PFSK-1 (cell line): ENCODE data around the gene INTS6.

ENCODE experiments used
- FOXP2 ChIP-seq: optimal IDR thresholded peaks from 2 replicates; pipeline ENCODE3; 2011; ENCODE audit warnings: borderline replicate concordance, control low read depth, inconsistent platforms; ENCODE audit not compliant: insufficient read depth; ENCODE audit errors: extremely low read length, extremely low read depth
- POLR2AphosphoS5 ChIP-seq: IDR thresholded peaks from 2 replicates; pipeline ENCODE4 v1.6.1; 2012; ENCODE audit warnings: low read depth, mild to moderate bottlenecking, control low read depth, low read length, moderate library complexity
- SIN3A ChIP-seq: IDR thresholded peaks from 2 replicates; pipeline ENCODE4 v1.6.1; 2012; ENCODE audit warnings: mild to moderate bottlenecking, low read length, moderate library complexity, borderline replicate concordance; ENCODE audit not compliant: insufficient read depth
- TAF1 ChIP-seq: IDR thresholded peaks from 2 replicates; pipeline ENCODE4 v1.6.1; 2012; ENCODE audit warnings: low read length, control low read depth, borderline replicate concordance; ENCODE audit not compliant: insufficient read depth
- TF ChIP-seq, protein P1 (sequence below), 2 experiments: IDR thresholded peaks; 2 replicates each; pipeline versions ENCODE4 v1.6.1 to v1.8.0; 2011 to 2012; ENCODE audit warnings: low read depth in 2 of 2, low read length in 2 of 2, control low read depth in 1 of 2, inconsistent platforms in 1 of 2, mild to moderate bottlenecking in 1 of 2, moderate library complexity in 1 of 2; ENCODE audit not compliant: insufficient read depth in 1 of 2

Gene INTS6

DNA sequence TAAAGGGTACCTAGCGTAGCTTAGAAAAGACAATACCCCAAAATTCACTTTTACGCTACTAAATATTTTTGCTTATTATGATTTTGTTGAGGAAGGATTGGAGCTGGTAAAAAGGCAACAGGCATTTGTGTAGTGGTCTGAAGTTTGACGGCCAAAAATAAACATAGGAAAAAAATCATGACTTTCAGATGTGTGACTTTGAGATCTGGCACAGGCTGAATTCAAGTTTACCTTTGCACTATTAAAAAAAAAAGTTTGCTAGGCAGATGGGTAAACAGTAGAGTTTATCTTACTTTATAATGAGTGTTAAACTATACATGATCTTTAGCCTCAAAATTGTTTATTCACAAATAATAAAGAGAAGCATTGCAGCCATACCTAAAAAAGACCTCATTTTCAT is 24.3 kb upstream of the INTS6 start:
- TF ChIP-seq SIN3A (no peak), FOXP2 (no peak), TAF1 (no peak)

DNA sequence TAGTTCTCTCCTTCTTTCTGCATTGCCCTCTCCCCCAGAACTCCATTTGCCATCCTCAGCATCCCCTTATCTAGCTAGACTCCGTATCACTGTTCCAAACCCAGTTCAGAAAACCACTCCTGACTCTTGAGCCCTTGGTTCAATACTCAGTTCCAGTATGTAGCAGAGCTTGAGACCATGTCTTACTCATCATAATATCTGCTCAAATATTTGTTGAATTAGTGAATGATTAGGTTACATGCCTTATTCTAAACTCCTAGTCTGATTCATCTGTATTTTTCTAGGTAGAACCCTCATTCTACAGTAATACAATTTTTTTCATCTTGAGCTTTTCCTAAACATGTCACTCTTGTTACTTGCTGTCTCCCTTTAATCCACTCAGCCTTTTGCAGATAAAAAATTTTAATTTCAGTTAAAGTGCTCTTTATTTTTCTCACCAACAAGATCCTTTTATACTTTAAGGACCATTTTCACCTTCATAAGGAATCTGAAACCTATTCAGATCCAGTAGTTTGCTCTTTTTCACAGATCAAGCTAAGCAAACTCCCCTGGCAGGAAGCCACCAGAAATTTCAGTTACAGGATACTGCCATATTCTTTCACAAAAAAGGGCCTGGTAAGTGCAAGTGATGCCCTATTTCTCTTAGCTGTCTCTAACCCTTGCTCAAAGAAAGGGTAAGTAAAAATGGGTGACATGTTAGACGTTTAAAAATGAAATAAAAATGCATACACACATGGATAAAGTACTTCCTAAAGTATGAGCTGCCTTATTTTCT is 23.1 kb upstream of the INTS6 start:
- no peak for TF ChIP-seq FOXP2
- TF ChIP-seq POLR2AphosphoS5 = no peak

DNA sequence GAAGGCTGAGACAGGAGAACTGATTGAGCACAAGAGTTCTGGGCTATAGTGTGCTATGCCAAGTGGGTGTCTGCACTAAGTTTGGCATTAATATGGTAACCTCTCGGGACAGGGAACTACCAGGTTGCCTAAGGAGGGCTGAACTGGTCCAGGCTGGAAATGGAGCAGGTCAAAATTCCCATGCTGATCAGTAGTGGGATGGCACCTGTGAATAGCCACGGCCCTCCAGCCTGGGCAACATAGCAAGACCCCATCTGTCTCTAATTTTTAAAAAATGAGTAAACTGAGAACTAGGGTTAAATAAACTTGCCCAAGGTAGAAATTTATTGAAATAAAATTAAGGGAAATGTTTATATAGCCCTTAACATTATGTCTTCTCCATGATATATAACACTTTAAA is 17.0 kb upstream of the INTS6 start:
- TF ChIP-seq TAF1 = no peak
- no peak for TF ChIP-seq FOXP2
- no peak for TF ChIP-seq SIN3A
- TF ChIP-seq, protein P1, sequence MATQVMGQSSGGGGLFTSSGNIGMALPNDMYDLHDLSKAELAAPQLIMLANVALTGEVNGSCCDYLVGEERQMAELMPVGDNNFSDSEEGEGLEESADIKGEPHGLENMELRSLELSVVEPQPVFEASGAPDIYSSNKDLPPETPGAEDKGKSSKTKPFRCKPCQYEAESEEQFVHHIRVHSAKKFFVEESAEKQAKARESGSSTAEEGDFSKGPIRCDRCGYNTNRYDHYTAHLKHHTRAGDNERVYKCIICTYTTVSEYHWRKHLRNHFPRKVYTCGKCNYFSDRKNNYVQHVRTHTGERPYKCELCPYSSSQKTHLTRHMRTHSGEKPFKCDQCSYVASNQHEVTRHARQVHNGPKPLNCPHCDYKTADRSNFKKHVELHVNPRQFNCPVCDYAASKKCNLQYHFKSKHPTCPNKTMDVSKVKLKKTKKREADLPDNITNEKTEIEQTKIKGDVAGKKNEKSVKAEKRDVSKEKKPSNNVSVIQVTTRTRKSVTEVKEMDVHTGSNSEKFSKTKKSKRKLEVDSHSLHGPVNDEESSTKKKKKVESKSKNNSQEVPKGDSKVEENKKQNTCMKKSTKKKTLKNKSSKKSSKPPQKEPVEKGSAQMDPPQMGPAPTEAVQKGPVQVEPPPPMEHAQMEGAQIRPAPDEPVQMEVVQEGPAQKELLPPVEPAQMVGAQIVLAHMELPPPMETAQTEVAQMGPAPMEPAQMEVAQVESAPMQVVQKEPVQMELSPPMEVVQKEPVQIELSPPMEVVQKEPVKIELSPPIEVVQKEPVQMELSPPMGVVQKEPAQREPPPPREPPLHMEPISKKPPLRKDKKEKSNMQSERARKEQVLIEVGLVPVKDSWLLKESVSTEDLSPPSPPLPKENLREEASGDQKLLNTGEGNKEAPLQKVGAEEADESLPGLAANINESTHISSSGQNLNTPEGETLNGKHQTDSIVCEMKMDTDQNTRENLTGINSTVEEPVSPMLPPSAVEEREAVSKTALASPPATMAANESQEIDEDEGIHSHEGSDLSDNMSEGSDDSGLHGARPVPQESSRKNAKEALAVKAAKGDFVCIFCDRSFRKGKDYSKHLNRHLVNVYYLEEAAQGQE (IDR thresholded peaks at IDR 0.05; ENCODE audit: insufficient read depth in 1 of 2, low read depth in 2 of 2, low read length in 2 of 2) = no peak
- TF ChIP-seq POLR2AphosphoS5 = no peak

DNA sequence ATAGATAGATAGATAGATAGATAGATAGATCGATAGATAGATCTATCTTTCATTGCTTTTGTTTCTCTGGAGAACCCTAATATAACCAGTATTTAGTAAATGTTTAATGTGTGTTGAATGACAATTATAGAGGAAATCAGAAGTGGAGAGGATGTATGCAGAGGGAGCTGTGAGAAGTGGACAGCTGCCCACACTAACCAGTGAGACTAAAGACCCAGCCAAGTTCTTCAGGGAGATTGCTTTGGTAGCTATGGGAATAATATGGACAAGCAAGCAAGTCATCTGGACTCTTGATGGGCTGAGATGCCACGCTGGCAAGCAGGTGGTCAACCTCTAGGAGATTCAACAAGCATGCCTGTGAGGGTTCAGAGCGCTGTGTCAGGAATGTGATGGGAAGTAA is 14.9 kb upstream of the INTS6 start:
- TF ChIP-seq TAF1 = no peak
- no peak for TF ChIP-seq POLR2AphosphoS5
- no peak for TF ChIP-seq SIN3A
- no peak for TF ChIP-seq FOXP2
- TF ChIP-seq, protein P1 (IDR thresholded peaks at IDR 0.05; ENCODE audit: insufficient read depth in 1 of 2, low read depth in 2 of 2, low read length in 2 of 2) = no peak

DNA sequence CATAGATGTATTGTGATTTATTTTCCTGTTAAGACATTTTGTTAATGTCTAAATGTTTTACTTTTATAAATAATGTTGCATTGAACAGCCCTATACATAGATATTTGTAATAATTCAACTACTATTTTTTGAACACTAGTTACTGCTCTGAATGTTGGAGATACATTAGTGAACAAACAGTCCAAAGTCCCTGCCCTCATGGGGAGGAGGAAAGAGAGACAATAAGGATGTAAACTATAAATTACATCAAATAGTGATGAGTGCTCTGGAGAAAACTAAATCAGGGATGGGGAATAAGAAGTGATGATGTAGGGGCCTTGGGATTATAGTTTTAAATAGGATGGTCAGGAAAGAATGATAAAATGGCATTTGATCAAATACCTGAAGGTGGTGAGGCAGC is 12.3 kb upstream of the INTS6 start:
- TF ChIP-seq POLR2AphosphoS5 (no peak), SIN3A (no peak)

DNA sequence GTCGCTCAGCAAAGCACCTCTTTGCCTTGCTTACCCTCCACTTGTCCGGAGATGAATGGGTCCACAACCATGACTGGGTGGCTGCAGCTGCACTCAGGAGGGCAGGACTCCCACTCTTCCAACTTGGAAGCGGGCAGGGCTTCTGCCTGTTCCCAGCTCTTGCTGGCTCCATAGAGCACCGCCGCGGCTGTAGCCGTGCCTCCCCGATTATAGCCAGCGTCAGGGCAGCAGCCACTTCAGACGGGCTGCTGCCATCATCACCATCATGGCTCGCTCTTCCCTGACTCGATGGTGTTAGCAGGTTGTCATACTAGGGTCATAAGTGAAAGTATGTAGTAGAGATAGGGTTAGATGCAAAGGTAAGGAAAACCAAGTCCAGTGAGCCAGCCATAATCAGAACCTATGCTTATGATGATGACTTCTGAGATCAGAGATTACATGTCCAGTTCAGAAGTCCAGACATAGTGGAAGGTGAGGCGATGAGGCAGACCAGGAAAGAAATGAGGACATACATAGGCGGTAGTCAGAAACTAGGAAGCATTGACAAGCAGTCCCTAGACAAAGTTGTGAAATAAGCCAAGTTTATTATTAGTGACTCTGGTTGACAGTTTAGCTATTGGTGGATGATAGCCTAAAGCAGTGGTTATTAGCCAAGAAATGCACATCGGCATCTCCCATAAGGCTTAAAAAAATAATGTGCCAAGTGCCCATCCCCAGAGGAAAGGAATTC is 4.4 kb upstream of the INTS6 start:
- TF ChIP-seq POLR2AphosphoS5 (no peak), SIN3A (no peak), FOXP2 (no peak), TAF1 (no peak)
- TF ChIP-seq, protein P1 (IDR thresholded peaks at IDR 0.05; ENCODE audit: insufficient read depth in 1 of 2, low read depth in 2 of 2, low read length in 2 of 2) = no peak
